Anterior cingulate cortex (tissue), 58 donors: Measurements from ENCODE around the gene LOXL1.
"Not testable (repeated sequence)": the region's sequence is repeated elsewhere in the genome, so short reads cannot be mapped to it uniquely, and the experiment has no call there.

Experiments
- DNase-seq, 58 donors: peaks; one replicate each; lab custom pipeline; 2025; lab: John Stamatoyannopoulos, UW

Gene LOXL1

GRCh38 chr15:73968461-73968860, 42.2 kb downstream of the LOXL1 start:
- no peak for DNase-seq

- no peak for DNase-seq
These were observed 43.0 kb downstream of the LOXL1 start for GRCh38 chr15:73969151-73969759.

- peak in 54 of 58 donors; percentile 14 to 83 (median 58) for DNase-seq
These were observed 46.9 kb downstream of the LOXL1 start for GRCh38 chr15:73972984-73973682.

GRCh38 chr15:73973683-73974200, 47.5 kb downstream of the LOXL1 start:
- not testable (repeated sequence) for DNase-seq

DNA sequence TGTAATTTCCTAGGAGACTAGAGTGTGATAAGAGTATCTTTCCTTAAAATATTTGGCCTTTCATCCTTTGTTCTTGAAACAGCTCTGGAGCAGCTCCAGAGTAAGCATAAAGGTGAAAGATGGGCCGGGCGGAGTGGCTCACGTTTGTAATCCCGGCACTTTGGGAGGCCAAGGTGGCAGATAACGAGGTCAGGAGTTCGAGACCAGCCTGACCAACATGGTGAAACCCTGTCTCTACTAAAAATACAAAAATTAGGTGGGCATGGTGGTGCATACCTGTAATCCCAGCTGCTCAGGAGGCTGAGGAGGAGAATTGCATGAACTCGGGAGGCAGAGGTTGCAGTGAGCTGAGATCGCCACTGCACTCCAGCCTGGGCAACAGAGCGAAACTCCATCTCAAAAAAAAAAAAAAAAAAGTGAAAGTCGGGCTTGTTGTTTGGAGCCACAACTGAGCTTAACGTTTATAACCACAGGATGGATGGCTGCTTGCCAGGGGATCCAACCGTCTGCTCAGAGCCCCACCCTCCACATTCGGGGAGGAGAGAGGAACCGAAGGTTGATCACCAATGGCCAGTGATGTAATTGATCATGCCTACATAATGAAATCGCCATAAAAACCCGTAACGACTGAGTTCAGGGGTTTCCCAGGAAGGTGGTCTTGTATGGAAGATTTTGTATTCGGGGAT, 49.3 kb downstream of the LOXL1 start:
- not testable (repeated sequence) for DNase-seq

DNA sequence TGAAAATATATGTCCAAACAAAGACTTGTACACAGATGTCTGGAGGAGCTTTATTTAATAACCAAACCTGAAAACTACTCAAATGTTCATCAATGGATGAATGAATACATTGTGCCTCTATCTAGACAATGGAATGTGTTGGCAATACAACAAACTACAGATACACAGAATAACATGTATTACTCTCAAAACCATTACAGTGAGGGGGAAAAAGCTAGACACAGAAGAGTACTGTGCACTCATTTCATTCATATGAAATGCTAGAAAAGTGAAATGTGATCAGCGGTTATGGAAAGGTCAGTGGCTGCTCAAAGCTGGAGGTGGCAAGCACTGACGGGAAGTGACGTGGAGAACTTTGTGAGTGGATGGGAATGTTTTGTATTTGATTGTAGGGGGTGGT, 52.6 kb downstream of the LOXL1 start:
- DNase-seq: no peak

DNA sequence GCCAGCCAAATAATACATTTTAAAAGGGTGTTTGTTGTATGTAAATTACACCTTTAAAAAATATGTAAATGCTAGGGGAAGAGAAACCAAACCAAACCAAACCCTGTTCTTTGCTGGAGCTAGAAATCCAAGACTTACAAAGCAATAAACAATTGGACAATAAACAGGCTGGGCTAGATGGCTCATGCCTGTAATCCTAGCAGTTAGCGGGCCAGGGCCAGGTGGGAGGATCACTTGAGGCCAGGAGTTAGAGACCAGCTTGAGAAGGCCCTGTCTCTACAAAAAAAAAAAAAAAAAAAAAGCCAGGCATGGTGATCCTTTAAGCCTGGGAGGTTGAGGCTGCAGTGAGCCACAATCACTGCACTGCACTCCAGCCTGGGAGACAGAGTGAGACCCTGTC, 53.4 kb downstream of the LOXL1 start:
- no peak for DNase-seq

- DNase-seq: no peak
These were observed 55.5 kb downstream of the LOXL1 start for GRCh38 chr15:73981761-73982221.

DNA sequence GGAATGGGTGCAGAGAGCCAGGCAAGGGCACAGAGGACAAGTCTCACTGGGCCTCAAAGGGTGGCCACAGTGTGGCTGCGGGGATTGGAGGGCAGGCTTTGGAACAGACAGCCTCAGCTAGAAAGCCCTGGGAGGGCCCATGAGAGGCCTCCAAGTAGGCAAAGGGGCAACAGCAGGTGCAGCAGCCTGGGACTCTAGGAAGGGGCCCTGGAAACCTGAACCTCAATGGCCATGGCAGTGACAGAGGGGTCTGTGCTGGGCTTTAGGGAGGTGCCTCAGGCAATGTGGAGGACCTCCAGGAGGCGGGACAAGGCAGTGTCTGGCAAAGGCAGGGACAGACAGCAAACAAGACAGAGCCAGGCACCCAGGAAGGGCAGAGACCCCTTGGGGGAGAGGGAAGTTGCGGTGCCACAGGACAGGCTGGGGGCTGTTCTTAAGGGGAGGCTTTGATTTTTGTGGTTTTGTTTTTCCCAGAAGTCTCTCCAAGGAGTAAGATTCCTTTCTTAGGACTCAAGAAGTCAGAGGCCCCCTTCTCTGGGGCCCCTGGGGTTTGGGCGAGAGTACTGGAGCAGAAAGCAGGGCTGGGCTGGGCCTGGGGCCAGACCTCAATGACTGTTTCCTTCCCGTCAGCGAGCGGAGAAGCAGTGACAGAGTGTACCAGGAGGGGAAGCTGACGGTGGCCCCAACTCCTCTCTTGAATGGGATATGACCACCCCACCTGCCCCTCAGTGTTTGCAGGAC, 56.1 kb downstream of the LOXL1 start:
- DNase-seq: peak in 43 of 58 donors; percentile 26 to 82 (median 54)

- peak in 6 of 58 donors; percentile 10 to 63 (median 20) for DNase-seq
These were observed 57.0 kb downstream of the LOXL1 start for GRCh38 chr15:73983211-73983727.

GRCh38 chr15:73983773-73984172, 57.5 kb downstream of the LOXL1 start:
- DNase-seq: peak in 1 of 58 donors; percentile 21

GRCh38 chr15:73984208-73984979, 58.1 kb downstream of the LOXL1 start:
- DNase-seq: no peak

DNA sequence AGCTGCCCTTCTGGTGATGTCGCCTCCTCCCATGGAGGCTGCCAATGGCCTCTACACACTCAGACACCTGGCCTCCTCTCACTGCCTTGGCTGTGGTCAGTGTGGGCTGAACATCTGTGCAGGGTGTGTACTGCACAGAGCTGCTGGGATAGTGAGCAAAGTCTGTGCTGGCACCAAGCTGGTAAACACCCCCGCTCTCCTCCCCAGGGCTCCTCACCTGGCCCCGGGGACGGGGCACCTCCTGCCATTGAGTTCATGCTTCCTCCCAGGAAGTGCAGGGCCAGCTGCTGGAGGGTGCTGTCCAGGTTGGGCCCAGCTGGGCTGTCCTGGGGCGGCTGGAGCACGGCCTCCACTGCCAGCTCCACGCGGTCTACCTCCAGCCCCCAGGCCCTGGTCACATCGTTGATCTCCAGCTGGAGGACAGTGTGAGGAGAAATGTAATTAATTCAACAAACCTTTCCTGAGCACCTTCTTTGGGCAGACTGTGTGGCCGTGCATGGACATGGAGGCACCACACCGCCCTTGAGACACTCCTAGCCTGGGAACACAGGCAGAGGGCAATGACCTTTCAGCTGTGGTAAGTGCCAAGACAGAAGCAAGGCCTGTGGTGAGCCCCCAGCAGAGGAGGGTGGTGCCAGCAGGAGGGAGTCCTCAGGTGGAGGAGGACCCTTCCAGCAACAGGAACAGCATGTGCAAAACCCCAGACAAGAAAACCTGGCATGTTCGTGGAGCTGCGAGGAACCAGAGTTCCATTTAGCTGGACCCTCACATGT, 59.0 kb downstream of the LOXL1 start:
- DNase-seq: no peak

- peak in 1 of 58 donors; percentile 16 for DNase-seq
These were observed 60.0 kb downstream of the LOXL1 start for GRCh38 chr15:73986055-73986775.

- no peak for DNase-seq
These were observed 60.5 kb downstream of the LOXL1 start for GRCh38 chr15:73986776-73987056.

DNA sequence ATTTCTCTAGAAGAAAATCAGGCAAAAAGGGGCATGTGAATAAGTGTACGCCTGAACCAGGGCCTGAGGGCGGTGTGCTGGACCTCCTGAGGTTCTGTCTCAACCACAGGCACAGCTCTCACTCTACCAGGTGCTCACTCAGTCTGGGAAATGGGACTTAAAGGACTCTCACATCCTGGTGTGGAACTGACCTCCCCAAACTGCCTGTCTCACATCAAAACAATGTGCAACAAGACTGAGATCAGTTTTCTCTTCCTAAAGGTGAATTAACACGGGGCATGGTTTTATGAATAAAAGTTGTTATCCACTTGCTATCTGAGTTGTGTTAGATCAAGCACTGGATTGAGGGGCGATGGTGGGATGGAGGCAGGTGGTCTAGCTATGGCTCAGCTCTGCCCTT, 61.0 kb downstream of the LOXL1 start:
- DNase-seq: no peak

DNA sequence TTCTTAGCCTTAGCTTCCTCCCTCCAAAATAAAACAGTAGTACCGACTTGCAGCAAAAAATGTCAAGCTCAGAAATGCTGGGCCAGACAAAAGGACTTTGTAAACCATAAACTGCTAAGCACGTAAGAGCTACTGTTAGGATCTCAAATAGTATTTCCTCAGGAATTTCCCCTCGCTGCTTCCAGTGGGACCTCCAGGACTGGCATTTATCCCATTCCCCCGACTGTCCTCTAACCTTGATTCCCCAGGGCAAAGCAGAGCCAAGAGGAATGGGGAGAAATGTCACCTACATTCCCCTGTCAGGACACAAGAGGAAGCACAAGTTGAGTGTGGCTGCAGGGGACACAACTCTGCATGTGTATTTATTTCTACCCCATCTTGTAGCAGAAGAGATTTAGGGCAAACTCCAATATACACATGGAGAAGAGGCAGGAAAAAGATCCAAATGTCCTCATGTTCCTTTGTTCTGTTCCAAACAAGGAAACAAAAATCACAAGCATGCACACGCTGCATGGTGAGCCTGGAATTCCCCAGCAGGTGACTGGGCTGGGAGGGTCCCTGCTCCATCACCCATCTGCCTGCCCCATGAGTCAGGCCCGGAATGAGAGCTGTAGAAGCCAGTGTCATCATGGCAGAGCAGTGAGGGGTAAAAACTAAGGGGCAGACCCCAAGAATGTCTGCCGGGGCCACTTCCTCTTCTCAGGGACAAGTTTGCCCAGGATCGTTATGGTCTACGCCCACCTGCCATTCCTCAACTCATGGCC, 61.6 kb downstream of the LOXL1 start:
- no peak for DNase-seq
